Kidney glomerular epithelial cell (primary cell): ENCODE data around the gene GNB3.

Experiments used
- DNase-seq: peaks from one replicate; lab custom pipeline; 2025; lab: John Stamatoyannopoulos, UW

Gene GNB3

DNA sequence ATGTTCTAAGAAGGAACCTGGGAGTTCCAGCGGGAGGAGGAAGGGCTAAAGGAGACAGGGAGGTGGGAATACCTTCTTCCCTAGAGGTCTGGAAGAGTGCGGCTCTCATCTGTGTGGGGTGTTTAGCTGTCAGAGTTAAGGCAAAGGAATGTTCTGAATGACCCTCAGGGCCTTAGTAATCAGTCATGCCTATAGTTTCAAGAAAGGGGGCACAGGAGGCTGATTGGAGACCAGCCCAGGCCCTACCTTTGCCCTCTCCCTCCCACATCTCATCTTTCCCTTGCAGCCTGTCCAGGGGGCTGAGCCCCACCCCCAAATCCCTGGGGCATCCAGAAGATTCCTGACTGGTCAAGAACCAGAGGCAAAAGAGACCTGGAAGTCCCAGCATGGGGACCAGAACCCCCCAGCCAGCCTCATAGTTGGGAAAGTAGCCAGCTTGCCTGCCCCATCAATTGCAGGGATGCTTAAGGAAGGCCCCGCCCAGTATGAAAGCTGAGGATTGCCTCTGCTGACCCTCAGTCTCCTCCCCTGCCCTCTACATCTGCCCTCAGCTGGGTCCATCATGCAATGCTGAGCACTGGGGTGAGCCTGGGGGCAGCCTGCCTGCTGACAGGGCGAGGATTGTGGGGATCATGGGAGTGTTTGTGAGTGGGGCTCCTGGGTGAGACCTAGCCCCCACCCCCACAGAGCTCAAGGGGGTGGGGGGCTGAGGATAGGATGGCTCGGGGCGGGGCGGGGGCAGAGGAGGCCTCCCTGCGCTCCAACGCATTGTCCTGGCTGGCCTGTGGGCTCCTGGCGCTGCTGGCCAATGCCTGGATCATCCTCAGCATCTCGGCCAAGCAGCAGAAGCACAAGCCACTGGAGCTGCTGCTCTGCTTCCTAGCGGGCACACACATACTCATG lies 17.3 kb upstream of the GNB3 start:
- no peak for DNase-seq

DNA sequence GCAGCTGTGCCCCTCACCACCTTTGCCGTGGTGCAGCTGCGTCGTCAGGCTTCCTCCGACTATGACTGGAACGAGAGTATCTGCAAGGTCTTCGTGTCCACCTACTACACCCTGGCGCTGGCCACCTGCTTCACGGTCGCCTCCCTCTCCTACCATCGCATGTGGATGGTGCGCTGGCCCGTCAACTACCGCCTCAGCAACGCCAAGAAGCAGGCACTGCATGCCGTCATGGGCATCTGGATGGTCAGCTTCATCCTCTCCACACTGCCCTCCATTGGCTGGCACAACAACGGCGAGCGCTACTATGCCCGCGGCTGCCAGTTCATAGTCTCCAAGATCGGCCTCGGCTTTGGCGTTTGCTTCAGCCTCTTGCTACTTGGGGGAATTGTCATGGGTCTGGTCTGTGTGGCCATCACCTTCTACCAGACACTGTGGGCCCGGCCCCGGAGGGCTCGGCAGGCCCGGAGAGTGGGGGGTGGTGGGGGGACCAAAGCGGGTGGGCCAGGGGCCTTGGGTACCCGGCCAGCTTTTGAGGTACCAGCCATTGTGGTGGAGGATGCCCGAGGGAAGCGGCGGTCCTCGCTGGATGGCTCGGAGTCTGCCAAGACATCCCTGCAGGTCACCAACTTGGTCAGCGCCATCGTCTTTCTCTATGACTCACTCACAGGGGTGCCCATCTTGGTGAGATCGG lies 16.5 kb upstream of the GNB3 start:
- no peak for DNase-seq

DNA sequence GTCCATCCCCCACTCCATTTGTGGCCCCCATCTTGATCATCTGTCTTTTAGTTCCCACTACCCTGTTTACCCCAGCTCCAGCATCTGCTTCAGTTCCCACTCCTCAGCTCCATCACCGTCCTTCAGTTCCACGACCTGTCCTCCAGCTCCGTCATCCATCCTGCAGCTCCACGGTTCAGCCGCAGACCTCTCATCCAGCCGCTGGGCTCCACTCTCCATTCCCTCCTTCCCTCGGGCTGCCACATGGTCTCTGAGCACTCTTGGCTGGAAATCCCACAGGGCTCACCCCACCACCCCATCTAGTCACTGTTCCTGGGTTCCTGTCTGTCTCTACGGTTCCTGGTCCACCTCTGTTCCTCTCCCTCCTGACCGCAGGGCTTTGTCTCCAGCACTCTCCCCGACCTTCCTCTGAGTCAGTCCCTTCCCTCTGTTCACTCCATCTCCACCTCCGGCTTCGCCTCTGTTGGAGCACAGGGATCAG lies 15.8 kb upstream of the GNB3 start:
- DNase-seq, result no peak

DNA sequence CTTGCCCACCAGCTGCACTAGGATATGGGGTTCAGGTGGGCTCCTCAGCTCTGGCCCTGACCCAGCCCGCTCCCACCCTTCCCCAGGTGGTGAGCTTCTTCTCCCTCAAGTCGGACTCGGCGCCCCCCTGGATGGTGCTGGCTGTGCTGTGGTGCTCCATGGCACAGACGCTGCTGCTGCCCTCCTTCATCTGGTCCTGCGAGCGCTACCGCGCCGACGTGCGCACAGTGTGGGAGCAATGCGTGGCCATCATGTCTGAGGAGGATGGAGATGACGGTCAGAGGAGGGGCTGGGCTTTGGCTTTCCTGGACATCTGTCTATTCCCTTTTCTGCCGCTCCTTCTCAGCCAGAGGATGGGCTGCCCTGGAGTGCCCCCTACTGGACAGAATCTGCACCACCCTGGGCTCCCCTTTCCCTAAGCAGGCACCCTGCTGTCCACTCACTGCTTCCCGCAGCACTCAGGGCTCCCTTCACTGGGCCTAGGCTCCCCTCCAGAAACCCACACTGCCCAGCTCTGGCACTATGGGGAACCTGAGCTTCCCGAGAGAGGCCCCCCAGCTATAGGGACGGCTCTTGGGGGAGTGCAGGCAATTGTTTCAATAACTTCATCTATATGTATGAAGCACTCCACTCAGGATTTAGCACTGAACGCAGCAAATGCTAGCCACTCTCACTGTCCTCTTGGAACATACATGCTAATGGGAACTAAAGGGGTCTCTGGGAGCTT lies 15.2 kb upstream of the GNB3 start:
- DNase-seq, result peak; percentile 80

DNA sequence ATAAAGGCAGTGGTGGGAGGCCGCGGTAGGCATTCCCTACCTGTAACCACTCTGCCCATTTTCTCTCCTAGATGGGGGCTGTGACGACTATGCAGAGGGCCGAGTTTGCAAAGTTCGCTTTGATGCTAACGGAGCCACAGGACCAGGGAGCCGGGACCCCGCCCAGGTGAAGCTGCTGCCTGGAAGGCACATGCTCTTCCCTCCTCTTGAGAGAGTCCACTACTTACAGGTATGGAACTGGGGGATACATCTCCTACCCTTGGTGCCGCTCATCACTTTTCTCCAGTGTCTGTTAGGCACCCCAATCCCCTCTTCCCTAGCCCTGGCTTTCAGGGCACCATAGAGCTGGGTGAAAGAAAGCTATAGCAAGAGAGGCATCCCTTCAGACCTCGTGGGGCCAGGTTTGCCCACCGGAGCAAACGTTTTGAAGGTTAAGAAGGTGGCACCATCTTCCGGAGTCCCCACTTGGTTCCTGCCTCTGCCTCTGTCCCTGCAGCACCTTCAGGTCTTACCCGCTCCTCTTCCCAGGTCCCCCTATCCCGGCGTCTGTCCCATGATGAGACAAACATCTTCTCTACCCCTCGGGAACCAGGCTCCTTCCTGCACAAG lies 14.5 kb upstream of the GNB3 start:
- DNase-seq, result no peak

DNA sequence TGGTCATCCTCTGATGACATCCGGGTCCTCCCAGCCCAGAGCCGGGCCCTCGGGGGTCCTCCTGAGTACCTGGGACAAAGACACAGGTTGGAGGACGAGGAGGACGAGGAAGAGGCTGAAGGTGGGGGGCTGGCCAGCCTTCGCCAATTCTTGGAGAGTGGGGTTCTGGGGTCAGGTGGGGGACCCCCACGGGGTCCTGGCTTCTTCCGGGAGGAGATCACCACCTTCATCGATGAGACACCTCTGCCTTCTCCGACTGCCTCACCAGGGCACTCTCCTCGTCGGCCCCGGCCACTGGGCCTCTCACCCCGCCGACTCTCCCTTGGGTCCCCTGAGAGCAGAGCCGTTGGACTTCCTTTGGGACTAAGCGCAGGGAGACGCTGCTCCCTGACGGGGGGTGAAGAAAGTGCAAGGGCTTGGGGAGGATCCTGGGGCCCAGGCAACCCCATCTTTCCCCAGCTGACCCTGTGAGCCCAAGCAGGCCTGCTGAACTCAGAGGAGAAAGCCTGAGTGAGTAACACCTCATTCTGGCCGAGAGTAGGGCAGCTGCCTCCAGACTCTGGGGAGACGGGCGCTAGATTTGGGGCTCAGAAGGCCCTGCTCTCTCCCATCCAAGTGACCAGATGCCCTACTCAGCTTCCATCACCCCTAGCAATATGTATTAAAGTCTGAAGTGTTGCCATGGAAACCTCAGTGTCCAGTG lies 13.8 kb upstream of the GNB3 start:
- DNase-seq, result no peak

DNA sequence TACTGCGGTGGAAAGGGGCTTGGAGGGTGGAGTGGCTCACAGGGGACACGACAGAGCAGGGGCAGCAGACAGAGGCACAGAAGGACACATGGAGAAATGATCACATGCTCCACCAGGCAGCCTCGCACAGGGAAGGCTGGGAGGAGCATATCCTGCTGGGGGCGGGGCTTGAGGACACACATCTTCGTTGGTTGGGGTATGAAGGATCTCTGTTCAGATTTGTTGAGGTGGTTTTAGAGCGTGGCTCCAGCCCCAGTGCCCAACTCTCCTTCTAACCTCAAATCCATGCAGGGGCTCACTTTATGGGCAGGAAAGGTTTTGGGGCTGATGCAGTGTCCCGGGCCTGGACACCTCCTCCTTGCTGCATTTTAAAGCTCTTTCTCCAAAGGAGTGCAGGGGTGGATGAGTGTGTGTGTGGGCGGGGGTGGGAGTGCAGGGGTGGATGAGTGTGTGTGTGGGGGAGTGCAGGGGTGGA lies 13.3 kb upstream of the GNB3 start:
- DNase-seq, result peak; percentile 48

DNA sequence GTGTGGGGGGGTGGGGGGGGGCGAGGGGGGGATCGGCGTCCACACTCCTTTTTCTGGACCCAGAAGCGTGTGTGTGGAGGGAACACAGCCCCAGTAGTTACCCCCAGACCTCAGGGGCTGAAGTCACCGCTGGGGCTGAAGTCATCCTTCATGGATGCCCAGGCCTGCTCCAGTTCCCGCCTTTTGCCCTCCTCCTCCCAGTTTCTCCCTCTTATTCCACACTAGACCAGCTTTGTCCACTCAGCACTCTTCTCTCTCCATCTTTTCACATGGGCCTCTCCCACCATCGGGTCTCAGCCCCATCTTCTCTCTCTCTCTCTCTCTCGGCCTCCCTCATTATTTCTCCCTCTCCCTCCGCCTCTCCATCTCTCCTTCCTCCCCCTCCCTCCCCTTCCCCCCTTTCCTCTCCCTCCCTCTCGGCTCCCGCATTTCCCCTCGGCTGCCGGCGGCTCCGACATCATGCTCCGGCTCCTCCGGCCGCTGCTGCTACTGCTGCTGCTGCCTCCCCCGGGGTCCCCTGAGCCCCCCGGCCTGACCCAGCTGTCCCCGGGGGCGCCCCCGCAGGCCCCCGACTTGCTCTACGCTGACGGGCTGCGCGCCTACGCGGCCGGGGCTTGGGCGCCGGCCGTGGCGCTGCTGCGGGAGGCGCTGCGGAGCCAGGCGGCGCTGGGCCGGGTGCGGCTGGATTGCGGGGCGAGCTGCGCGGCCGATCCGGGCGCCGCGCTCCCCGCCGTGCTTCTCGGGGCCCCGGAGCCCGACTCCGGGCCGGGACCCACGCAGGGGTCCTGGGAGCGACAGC lies 12.5 kb upstream of the GNB3 start, which contains the start of gene P3H3:
P3H3 (plus strand) TSS at position 426 of the 799 bp plus-strand sequence; CDS start at position 460, 34 bp downstream.
- no peak for DNase-seq

DNA sequence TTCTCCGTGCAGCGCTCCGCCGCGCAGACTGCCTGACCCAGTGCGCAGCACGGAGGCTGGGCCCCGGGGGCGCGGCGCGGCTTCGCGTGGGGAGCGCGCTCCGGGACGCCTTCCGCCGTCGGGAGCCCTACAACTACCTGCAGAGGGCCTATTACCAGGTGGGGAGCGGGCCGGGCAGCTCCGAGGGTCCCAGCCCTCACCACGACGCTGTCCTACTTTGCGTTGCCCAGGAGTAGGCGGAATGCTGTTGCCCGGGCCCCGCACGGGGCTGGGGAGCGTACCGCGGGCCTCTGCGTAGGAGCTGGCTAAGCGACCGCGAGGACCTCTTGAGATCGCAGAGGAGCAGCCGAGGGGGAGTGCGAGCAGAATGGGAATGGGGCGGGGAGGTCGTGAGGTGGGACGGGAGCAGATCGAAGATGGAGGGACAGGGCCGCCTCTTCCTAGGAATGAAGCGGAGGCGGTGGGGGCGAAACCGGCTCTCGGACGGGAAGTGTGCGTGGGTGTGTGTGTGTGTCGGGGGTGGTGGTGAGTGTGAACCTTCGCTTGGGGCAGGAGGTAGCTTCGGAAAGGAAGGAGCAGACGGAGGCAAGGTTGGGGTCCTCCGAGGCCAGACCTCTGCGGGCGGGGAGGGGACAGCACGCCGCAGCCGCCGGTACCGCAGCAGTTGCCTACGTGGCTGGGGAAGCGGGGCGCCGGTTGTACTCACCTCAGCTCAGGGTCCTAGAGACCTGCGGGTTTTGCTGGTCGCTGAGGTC lies 11.8 kb upstream of the GNB3 start:
- DNase-seq, result peak; percentile 55

DNA sequence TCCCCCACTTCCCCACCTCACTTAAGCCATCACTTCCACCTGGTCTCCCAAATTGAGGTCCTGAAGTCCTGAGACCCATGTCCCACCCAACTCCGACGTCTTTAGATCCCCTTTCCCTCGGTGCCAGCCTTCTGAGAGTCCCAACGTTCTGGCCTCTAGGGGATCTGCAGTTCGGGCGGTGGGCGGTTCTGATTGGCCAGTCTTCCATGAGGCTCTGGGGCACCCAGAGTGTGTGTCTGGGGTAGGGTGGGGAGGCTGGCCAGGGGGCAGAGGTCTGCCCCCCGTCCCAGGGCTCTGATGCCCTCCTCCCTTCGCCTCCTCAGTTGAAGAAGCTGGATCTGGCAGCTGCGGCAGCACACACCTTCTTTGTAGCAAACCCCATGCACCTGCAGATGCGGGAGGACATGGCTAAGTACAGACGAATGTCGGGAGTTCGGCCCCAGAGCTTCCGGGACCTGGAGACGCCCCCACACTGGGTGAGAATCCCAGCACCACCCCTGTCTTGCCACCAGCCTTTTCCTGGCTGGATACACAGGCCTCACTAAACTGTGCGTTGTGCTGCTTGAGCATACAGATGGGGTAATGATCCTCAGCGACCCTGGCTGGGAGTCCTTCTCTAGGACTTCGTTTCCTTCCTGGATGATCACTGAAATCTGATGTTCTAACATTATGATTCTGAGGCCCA lies 11.0 kb upstream of the GNB3 start:
- no peak for DNase-seq

DNA sequence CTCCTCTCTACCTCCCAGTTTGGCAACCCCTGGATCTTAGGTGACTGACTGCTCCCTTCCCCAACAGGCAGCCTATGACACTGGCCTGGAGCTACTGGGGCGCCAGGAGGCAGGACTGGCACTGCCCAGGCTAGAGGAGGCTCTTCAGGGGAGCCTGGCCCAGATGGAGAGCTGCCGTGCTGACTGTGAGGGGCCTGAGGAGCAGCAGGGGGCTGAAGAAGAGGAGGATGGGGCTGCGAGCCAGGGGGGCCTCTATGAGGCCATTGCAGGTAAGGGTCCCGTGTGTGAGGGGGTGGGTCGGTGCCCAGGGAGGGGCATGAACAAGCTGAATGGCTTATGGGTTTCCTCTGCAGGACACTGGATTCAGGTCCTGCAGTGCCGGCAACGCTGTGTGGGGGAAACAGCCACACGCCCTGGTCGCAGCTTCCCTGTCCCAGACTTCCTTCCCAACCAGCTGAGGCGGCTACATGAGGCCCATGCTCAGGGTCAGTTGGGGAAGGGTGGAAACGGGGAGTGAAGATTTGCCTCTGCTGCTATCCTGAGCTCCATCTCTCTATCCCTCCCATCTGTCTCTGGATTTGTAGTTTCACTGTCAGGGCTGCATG lies 10.3 kb upstream of the GNB3 start:
- DNase-seq, result no peak

DNA sequence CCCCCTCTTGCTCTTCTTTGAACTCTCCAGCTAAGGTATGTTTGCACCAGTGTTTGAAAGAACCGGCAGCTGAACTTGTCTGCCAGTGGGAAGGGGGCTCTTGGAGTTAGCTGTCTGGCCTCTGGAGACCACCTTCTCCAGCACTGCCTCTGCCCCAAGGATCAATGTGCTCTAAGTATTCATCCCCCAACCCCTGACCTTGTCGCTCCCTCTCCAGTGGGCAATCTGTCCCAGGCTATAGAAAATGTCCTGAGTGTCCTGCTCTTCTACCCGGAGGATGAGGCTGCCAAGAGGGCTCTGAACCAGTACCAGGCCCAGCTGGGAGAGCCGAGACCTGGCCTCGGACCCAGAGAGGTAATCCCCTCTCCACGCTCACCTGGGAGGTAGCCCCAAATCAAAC lies 9.7 kb upstream of the GNB3 start:
- DNase-seq, result no peak

DNA sequence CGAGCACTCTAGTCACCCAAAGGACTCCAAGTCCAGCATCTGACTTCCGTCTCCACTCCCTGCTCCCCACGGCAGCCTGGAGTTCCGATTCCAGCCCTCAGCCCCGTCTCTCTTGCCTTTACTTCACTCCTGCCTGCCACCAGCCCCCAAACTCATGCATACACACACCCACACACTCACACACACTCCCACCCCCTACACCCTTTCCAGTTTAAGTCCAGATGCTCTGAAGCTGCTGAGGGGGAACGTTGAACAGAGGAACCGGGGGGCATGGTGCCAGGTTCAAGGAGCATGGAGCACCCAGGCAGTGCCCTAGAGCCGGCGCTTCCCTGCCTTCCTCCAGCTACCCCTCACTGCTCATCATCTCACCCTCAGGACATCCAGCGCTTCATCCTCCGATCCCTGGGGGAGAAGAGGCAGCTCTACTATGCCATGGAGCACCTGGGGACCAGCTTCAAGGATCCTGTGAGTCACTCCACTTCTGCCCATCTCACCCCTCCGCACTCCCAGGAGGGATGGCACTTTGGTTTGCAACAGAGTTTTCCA lies 9.2 kb upstream of the GNB3 start:
- DNase-seq, result no peak

DNA sequence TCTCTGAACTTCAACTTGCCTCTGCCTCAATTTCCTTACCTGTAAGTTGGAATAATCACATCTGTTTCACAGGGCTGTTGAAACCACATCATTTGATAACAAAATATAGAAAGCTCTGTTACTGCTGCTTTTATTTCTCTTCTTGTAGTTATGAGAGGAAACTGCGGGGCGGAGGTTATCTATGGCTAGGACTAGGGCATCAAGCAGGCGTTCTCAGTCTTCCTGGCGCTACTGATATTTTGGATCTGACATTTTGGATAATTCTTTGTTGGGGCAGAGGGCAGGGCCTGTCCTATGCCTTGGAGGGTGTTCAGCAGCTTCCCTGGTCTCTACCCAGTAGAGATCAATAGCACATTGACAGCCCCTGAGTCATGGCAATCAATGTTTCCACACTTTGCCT lies 8.6 kb upstream of the GNB3 start:
- no peak for DNase-seq

DNA sequence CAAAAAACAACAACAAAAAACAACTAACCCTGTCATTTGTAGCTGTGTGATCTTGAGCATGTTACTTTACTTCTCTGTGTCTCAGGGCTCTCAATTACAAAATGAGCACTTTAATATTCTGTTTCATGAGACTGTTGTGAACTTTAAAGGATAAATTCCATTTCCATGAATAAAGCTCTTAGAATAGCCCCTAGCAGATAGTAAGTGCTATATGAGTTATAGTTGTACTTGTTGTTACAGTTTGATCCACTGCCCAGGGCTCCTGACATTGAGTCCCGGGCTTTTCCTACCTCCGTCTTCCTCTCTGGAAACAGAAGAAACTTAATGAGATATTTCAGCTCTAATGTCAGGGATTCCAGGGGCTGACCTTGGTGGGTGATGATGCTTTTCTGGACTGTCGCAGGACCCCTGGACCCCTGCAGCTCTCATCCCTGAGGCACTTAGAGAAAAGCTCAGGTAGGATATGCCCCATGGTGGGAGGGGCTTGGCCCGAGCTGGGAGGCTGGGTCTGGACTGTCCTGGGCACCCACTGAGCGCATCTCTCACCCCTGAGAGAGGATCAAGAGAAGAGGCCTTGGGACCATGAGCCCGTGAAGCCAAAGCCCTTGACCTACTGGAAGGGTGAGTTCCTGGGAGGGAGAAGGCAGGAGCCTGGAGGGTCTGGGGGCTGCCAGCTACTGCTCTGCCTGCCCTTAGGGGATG lies 7.4 kb upstream of the GNB3 start:
- DNase-seq, result no peak

DNA sequence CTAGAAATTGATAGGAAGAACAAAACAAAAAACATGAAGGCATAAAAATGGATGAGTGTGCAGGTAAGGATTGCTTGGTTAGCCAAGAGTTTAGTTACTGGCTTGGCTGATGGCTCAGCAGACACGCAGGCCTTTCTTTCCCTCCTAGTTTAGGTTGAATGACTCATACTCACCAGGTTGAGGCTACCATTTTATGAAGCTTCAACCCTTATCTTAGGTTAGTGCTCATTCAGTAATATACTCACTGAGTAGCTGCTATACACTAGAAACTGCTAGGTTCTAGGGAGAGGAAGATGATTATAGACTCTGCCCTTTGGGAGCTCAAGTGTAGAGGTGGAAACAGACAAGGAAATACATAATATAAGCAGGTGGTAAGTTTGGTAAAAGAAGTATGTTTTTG lies 6.5 kb upstream of the GNB3 start:
- DNase-seq, result no peak

DNA sequence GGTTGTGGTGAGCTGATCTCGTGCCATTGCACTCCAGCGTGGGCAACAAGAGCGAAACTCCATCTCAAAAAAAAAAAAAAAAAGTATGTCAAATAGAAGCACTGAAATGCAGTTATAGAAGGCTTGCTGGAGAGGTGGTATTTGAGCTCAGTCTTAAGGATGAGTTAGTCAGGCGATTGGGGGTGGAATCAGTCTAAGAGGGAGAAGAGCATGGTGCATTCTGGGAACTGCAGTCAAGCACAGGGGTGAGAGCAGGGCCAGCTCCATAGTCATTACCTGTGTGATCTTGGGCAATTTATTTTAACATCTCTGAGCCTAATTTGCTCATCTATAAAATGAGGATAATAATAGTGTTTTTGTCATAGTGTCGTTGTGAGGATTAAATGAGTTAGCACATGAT lies 5.9 kb upstream of the GNB3 start:
- no peak for DNase-seq

DNA sequence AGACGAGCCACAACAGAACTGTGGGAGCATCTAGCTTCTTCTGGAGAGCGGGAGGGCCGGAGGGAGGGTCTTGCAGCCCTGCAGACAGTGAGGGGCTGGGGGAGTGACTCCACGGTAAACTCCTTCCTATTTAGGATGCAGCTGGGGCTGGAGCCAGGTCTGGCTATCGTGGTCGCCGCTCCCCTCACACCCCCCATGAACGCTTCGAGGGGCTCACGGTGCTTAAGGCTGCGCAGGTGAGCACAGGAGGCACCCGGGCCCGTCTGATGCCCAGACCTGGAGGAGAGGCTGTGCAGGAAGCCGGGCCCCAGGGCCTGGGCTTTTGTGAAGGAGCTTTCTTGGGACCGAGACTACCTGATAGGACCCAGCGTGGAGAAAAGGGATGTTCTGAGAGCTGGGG lies 3.9 kb upstream of the GNB3 start:
- DNase-seq, result no peak
